ENCODE measurements around the gene C2orf92.
"Not testable (repeated sequence)": the region's sequence is repeated elsewhere in the genome, so short reads cannot be mapped to it uniquely, and the experiment has no call there.

Gene C2orf92

DNA sequence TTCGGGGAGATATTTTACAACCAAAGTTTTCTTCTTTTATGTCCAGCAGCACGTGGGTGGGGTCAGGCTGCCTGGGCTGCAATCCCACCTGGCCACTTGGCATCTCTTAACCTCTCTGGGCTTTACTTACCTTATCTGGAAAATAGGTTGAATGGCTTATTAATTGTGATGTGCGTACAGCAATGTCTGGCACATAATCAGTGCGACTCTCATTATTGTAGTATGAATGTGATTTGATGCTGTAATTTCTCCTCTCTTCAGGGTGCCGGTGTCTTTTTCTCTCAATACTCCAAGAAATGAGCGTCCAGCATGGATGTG, 41.8 kb downstream of the C2orf92 start:
- H3K4me3 ChIP-seq (ENCODE audit: low read length) = no peak overlapping the region
- no peaks in the 10 kb centered on the region for H3K4me1 ChIP-seq (ENCODE audit: control insufficient read depth, insufficient read depth, low read length)
- no peak overlapping the region for H3K9ac ChIP-seq (ENCODE audit: low read depth, low read length)

DNA sequence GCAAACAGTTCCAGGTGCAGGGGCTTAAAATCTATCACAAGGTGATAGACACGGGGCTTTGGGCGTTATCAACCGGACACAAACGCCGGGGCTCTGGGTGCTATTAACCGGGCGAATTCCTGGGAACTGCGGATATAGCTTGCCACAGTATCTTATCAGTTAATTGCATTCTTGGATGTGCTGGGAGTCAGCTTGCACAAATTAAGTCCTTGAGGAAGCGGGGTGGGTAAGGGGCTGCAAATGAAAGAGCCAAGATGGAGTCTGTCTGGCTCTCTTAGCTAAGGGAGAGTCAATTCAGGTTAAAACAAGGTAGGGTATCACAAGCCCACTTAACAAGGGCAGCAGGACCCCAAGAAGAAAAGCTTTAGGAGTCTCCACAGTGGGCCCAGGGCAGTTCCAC, 42.7 kb downstream of the C2orf92 start:
- H3K9ac ChIP-seq (ENCODE audit: low read depth, low read length); H3K4me3 ChIP-seq (ENCODE audit: low read length); H3K36me3 ChIP-seq (ENCODE audit: insufficient read depth, low read length); H3K4me1 ChIP-seq (ENCODE audit: control insufficient read depth, insufficient read depth, low read length); H3K9me3 ChIP-seq (replicated peaks; ENCODE audit: low read length); H3K4me2 ChIP-seq (ENCODE audit: low read length): not testable (repeated sequence)
- H3K27me3 ChIP-seq (ENCODE audit: control insufficient read depth, insufficient read depth, low read length) = peaks cover 22% of the 10 kb centered on the region

More for the DNA sequence above, 41.8 kb downstream of the C2orf92 start:
- H3K27me3 ChIP-seq (ENCODE audit: control insufficient read depth, insufficient read depth, low read length) = peaks cover 17% of the 10 kb centered on the region
- H3K36me3 ChIP-seq (ENCODE audit: insufficient read depth, low read length) = no peaks in the 10 kb centered on the region
- no peaks in the 10 kb centered on the region for H3K9me3 ChIP-seq (replicated peaks; ENCODE audit: low read length)
- no peak overlapping the region for H3K4me2 ChIP-seq (ENCODE audit: low read length)

DNA sequence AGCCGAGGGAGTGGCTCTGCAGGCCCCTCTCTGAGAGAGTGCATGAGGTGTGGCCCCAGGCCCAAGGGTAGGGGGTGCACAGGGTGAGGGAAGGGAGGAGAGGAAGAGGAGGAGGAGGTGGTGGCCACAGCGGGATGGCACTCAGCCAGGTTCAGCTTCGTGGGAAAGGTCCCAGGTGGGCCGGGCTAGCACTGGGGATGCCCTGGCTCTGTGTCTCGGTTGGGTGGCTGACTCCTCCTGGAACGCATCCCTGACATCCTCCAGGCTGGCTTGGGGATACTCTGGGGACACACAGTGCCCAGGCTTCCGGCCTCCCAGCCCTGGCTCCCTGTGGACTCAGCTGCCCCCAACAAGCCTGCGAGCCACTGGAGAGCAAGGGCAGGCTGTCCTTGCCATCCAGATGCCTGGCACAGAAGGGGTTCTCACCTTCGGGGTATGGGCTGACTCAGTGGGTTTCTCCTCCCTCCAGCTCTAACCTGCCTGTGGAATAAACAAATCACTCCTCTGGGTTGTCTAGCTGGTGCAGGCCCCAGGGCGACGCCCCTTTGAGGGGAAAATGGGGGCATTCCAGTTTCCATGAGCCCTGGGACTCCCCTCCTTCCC, 43.3 kb downstream of the C2orf92 start:
- no peaks in the 10 kb centered on the region for H3K4me1 ChIP-seq (ENCODE audit: control insufficient read depth, insufficient read depth, low read length)
- no peak overlapping the region for H3K4me3 ChIP-seq (ENCODE audit: low read length)
- H3K4me2 ChIP-seq (ENCODE audit: low read length) = no peak overlapping the region
- H3K9ac ChIP-seq (ENCODE audit: low read depth, low read length) = no peak overlapping the region
- H3K36me3 ChIP-seq (ENCODE audit: insufficient read depth, low read length) = no peaks in the 10 kb centered on the region
- H3K27me3 ChIP-seq (ENCODE audit: control insufficient read depth, insufficient read depth, low read length) = peaks cover 27% of the 10 kb centered on the region
- no peaks in the 10 kb centered on the region for H3K9me3 ChIP-seq (replicated peaks; ENCODE audit: low read length)

DNA sequence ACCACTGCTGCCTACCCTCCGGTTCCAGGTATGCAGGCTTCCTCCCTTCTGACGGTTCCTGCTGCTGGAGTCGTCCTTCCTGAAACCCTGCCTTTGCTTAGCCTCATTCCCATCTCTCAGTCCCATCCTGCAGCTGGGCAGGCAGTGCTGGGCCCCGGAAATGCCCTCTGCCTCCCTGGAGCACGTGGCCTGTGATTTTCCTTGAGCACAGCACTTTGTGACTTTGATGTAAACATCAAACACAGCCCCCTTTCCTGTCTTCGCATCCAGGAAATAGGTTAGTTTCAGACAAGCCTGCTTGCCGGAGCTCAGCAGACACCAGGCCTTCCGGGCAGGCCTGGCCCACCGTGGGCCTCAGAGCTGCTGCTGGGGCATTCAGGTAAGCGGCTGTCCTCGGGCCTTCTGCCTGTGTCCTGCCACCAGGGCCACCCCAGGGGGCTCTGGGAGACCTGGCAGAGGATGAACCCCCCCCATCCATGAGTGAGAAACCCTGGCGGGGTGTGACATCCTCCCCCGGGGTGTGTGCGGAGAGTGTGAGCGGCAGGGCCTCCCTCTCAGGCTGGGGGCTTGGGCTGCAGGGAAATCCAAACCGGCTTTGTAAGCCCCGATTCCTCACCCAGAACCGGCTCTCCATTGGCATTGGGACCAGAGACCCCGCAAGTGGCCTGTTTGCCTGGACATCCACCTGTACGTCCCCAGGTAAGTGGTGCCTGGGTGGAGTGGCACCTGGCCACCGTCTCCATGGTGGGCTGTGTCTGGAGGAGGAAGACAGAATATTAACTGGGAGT, 44.0 kb downstream of the C2orf92 start, which contains the start of gene ZAP70:
Gene ZAP70 (plus strand): TSS at position 281 of the 788 bp plus-strand sequence. CDS start 10,461 bp downstream, outside the sequence.
- H3K9me3 ChIP-seq (replicated peaks; ENCODE audit: low read length) = no peaks in the 10 kb centered on the region
- peaks cover 32% of the 10 kb centered on the region for H3K27me3 ChIP-seq (ENCODE audit: control insufficient read depth, insufficient read depth, low read length)
- no peaks in the 10 kb centered on the region for H3K36me3 ChIP-seq (ENCODE audit: insufficient read depth, low read length)
- no peaks in the 10 kb centered on the region for H3K4me1 ChIP-seq (ENCODE audit: control insufficient read depth, insufficient read depth, low read length)
- no peak within 1 kb of the TSS for H3K4me3 ChIP-seq (ENCODE audit: low read length)
- H3K9ac ChIP-seq (ENCODE audit: low read depth, low read length) = no peak within 1 kb of the TSS
- H3K4me2 ChIP-seq (ENCODE audit: low read length) = no peak within 1 kb of the TSS

DNA sequence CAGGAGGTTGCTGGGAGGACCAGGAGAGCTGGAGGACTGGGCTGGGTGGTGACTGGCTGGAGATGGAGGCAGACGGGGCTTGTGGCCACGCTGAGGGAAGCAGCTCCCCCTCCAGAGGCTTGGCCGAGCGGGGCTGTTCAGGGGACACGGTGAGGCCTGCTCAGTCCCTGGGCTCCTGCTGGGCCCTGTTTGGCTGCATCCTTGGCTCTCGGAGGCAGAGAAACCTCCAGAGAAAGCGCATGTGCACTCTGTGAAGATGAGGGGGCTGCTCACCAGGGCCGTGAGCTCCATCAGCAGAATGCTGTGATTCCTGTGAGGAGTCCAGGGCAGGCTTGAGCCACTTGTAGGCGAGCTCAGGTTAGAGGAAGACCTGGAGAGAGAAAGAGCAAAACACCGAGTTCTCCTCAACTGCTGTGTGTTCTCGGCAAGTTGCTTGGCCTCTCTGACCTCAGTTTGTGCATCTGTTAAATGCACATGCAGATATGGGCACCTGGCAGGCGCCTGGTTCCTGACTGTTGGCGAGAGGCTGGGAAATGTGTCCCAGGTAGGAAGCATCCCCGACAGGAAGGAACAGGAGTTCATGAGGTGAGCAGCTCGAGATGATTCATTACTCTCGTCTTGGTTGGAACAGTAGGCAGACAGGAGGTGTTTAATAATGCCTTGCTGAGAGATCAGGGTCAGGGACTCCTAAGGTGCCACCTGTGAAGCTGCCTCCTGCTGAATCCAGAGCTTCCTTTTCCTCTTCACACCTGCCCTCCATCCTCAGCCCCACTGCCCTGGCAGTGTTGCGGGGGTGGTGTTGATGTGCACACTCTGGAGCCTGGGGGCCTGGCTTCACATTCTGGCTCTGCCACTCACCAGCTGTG, 44.8 kb downstream of the C2orf92 start:
- H3K4me2 ChIP-seq (ENCODE audit: low read length) = no peak overlapping the region
- no peaks in the 10 kb centered on the region for H3K36me3 ChIP-seq (ENCODE audit: insufficient read depth, low read length)
- no peaks in the 10 kb centered on the region for H3K4me1 ChIP-seq (ENCODE audit: control insufficient read depth, insufficient read depth, low read length)
- H3K27me3 ChIP-seq (ENCODE audit: control insufficient read depth, insufficient read depth, low read length) = peaks cover 39% of the 10 kb centered on the region
- no peaks in the 10 kb centered on the region for H3K9me3 ChIP-seq (replicated peaks; ENCODE audit: low read length)
- H3K9ac ChIP-seq (ENCODE audit: low read depth, low read length) = no peak overlapping the region
- no peak overlapping the region for H3K4me3 ChIP-seq (ENCODE audit: low read length)

DNA sequence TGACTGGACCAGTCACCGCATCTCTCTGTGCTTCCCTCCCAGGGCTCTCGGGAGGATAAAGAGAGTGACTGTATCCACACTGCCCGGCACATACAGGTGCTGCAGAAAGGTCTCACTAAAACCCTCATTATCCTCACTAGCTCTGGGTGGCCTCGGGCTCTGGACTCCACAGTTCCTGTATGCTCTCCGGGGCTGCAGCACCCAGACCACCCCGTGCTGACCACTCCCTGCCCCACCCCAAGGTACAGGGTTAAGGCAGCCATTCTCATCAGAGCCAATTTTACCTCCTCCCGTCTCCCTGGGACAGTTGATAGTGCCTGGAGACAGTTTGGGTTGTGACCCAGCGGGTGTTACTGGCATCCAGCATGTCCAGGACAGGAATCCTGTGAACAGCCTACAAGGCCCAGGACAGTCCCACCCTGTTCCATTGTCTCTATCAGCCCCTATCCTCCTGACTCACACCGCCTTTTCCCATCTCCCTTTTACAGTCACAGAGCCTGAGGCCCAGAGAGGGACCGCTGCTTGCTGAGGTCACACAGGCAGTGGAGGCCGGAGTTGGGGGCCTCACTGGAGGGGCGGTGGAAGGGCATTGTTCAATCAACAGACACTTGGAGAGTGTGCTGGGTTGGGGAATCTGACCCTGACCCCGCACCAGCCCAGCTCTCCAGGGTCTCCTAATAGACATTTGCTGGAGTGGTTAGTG, 45.6 kb downstream of the C2orf92 start:
- Histone ChIP-seq H3K9me3 (replicated peaks; ENCODE audit: low read length) (no peaks in the 10 kb centered on the region), H3K27me3 (ENCODE audit: control insufficient read depth, insufficient read depth, low read length) (peaks cover 45% of the 10 kb centered on the region), H3K4me3 (ENCODE audit: low read length) (no peak overlapping the region), H3K4me2 (ENCODE audit: low read length) (no peak overlapping the region), H3K4me1 (ENCODE audit: control insufficient read depth, insufficient read depth, low read length) (no peaks in the 10 kb centered on the region), H3K9ac (ENCODE audit: low read depth, low read length) (no peak overlapping the region), H3K36me3 (ENCODE audit: insufficient read depth, low read length) (no peaks in the 10 kb centered on the region)

DNA sequence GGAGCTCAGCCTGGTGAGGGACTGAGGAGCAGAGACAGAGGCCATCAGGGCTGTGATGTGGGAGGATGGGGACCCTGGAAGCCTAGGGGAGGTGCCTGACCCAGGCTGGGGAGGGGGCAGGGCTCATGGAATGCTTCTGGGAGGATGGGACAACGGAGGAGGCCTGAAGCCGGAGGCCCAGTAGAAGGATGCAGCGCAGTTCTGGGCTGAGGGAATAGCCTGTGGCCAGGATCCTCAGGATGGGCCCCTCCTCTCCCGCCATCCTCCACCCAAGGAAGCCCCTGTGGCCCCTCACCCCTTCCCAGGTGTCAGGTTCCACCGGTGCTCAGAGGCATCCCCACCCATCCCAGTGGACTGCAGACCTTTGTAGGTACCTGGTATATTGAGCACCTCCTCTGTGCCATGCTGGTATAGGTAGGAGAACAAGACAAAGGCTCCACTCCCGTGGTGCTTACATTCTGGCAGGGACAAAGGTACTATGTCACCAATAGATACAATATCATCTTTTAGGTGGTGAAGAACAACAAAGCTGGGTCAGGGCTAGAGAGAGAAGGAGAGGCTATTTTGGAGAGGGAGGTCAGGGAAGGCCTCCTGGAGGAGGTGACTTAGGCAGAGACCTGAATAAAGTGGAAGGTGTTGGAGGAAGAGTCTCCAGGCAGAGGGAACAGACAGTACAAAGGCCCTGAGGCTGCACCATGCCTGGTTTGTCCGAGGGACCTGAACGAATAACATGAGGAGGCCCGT, 46.6 kb downstream of the C2orf92 start:
- Histone ChIP-seq H3K9me3 (replicated peaks; ENCODE audit: low read length) (no peaks in the 10 kb centered on the region), H3K4me1 (ENCODE audit: control insufficient read depth, insufficient read depth, low read length) (no peaks in the 10 kb centered on the region), H3K4me2 (ENCODE audit: low read length) (no peak overlapping the region)

DNA sequence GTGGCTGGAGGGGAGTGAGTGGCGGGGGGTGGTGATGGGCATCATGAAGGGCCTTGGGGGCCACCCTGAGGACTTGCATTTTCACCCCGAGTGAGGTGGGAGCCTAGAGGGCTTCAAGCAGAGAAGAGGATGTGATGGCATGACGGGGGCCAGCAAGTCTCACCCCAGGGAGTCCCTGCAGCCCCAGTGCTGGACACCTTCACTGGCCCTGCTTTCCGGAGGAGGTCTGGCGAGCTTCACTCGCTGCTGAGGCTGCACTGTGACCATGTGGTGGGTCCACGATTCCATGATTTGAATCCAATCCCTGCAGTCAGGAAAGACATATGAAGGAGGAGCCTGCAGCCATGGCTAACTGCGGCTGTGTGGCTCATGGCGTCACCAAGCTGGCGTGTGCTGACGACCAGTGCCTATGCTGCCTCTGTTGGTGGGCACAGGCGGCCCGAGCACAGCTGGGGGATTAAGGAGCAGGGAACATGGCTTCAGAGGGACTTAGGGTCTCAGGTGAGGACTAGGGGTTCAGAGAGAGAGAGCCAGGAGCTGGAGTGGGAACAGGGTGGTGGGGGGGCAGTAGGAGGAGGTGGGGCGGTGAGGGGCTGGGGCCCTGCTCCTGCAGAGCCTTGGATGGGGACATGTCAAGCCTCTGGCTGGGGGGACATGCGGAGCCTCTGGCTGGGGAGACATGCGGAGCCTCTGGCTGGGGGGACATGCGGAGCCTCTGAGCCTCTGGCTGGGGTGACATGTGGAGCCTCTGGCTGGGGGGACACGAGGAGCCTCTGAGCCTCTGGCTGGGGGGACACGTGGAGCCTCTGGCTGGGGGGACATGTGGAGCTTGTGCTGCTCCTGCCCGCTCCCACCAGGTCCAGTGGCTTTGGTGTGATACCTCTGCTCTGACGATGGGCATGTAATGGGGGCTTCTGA, 47.4 kb downstream of the C2orf92 start:
- no peaks in the 10 kb centered on the region for H3K36me3 ChIP-seq (ENCODE audit: insufficient read depth, low read length)

More for the DNA sequence above, 46.6 kb downstream of the C2orf92 start:
- Histone ChIP-seq H3K36me3 (ENCODE audit: insufficient read depth, low read length) (no peaks in the 10 kb centered on the region), H3K9ac (ENCODE audit: low read depth, low read length) (no peak overlapping the region), H3K4me3 (ENCODE audit: low read length) (no peak overlapping the region), H3K27me3 (ENCODE audit: control insufficient read depth, insufficient read depth, low read length) (peaks cover 42% of the 10 kb centered on the region)

DNA sequence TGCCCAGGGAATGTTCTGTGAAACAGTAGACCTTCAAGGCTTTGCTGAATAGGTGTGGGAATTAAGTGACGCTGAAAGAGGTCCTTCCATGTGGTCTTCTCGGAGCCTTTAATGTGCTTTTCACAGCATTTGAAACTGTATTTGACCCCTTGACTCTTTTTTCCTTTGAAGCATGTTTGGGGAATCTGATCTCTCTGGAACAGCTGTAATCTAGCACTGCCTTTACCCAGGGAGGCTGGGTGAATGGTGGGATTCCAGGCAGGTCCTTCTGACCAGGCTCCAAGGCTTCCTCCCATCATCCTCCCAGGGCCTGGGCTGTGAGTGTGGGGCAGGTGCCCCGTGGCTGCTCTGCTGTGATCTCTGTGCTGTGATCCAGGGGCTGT, 48.1 kb downstream of the C2orf92 start:
- H3K4me1 ChIP-seq (ENCODE audit: control insufficient read depth, insufficient read depth, low read length) = no peaks in the 10 kb centered on the region
- no peaks in the 10 kb centered on the region for H3K36me3 ChIP-seq (ENCODE audit: insufficient read depth, low read length)
- no peak overlapping the region for H3K4me3 ChIP-seq (ENCODE audit: low read length)

More for the DNA sequence above, 47.4 kb downstream of the C2orf92 start:
- Histone ChIP-seq H3K4me2 (ENCODE audit: low read length) (no peak overlapping the region), H3K4me3 (ENCODE audit: low read length) (no peak overlapping the region), H3K27me3 (ENCODE audit: control insufficient read depth, insufficient read depth, low read length) (peaks cover 42% of the 10 kb centered on the region), H3K9me3 (replicated peaks; ENCODE audit: low read length) (no peaks in the 10 kb centered on the region), H3K9ac (ENCODE audit: low read depth, low read length) (no peak overlapping the region), H3K4me1 (ENCODE audit: control insufficient read depth, insufficient read depth, low read length) (no peaks in the 10 kb centered on the region)

More for the DNA sequence above, 48.1 kb downstream of the C2orf92 start:
- no peaks in the 10 kb centered on the region for H3K9me3 ChIP-seq (replicated peaks; ENCODE audit: low read length)
- H3K9ac ChIP-seq (ENCODE audit: low read depth, low read length) = no peak overlapping the region
- H3K27me3 ChIP-seq (ENCODE audit: control insufficient read depth, insufficient read depth, low read length) = peaks cover 42% of the 10 kb centered on the region
- H3K4me2 ChIP-seq (ENCODE audit: low read length) = no peak overlapping the region

Measured in skeletal muscle satellite cell (primary cell).